T-helper 22 cell (primary cell): ENCODE data around the gene TDRD9.

Source experiments
- DNase-seq: peaks from one replicate; pipeline ENCODE4 v3.0.0-alpha.2; 2020; ENCODE audit warnings: low read depth

Gene TDRD9

DNA sequence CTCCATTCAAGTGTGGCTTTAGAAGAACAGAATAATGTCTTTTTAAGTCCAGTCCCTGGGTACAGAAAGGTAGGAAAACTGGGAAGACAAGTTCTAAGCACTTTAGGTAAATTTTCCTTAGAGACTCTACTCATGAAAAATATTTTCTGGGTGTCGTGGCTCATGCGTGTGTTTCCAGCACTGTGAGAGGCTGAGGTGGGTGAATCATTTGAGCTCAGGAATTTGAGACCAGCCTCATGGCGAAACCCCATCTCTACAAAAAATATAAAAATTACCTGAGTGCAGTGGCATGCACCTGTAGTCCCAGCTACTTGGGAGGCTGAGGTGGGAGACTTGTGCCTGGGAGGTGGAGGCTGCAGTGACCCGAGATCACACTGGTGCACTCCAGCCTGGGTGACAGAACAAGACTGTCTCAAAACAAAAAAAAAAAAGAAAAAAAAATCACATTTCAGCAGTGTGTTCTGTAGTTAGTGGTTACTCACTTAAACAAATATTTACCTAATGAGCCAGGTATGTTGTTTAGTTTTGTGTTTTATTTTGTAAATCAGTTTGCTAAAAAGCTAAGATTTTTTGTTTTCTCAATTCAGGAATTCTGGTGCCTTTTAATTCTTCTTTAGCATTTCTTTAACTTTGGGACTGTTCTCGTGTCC is 66.4 kb downstream of the TDRD9 start:
- DNase-seq = no peak

- no peak for DNase-seq
Observed at GRCh38 chr14:103995876-103996275, 67.6 kb downstream of the TDRD9 start.

GRCh38 chr14:103997391-103997790 is 69.1 kb downstream of the TDRD9 start:
- DNase-seq = no peak

- no peak for DNase-seq
Observed at GRCh38 chr14:103998027-103998426, 69.8 kb downstream of the TDRD9 start.

DNA sequence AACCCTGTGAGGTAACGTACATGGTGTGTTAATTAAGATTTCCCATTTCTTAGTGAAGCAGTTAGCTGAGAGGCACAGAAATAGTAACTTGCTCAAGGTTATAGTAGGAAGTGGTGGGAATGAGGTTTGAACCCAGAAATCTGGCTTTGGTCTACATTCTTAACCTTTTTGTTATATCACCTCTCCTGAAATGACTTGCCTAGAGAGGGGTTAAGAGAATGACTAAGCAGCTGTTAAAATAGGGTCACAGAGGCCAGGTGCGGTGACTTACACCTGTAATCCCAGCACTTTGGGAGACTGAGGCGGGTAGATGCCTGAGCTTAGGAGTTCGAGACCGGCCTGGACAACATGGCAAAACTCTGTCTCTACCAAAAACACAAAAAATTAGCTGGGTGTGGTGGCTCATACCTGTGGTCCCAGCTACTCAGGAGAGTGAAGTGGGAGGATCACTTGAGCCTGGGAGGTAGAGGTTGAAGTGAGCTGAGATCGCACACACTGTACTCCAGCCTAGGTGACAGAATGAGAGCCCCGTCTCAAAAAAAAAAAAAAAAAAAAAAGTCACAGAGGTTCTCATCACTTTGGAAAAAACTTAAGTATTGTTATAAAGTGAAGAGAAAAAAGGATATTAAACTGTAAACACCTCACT is 71.7 kb downstream of the TDRD9 start:
- DNase-seq = no peak

DNA sequence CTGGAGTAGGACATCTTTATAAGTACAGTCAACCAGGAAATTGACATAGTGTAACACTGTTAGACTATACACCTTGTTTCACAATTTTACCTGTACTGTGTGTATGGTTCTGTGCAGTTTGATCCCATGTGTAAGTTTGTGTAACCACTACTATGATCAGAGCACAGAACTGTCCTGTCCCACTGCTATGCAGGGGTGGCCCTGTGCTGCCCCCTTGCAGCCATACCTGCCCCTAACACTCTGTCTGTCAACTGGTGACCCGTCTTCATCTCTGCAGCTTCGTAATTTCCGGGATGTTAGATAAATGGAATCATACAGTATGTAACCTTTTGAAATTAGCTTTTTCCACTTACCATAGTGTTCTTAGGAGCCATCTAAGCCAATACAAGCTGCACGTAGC is 72.7 kb downstream of the TDRD9 start:
- no peak for DNase-seq

- no peak for DNase-seq
Observed at GRCh38 chr14:104003616-104004015, 75.4 kb downstream of the TDRD9 start.

DNA sequence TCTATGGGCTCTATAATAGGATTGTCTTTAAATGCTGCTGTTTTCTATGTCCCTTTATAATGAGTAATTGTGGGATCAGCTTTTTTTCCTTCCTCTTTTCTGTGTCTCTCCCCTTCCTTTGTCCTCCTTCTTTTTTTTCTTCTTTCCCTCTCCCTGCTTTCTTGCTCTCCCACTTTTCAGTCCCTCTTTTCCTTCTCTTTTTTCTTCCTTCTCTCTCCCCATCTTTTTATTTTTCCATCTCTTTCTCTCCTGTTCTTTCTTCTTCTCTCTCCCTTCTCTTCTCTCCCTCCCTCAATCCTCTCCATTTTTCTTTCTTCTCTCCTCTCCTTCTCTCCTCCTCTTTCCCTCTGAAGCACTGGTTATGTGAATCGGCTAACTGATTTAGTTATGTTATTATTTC is 76.6 kb downstream of the TDRD9 start:
- no peak for DNase-seq

- DNase-seq = no peak
Observed at GRCh38 chr14:104005489-104005888, 77.2 kb downstream of the TDRD9 start.

GRCh38 chr14:104007121-104007520 is 78.9 kb downstream of the TDRD9 start:
- no peak for DNase-seq

DNA sequence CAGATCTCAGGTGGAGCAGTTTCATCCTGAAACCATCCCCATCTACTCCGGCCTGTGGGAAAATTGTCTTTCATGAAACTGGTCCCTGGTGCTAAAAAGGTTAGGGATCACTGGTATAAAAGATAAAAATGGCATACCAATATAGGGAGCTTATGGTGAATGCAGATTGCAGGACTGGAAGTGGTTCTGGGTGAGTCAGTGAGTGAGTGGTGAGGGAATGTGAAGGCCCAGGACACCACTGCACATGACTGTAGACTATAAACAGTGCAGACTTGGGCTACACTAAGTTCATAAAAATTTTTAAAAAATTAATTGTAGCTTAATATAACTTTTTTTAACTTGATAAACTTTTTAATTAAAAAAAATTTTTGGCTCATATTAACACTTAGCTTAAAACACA is 81.0 kb downstream of the TDRD9 start:
- DNase-seq = no peak

DNA sequence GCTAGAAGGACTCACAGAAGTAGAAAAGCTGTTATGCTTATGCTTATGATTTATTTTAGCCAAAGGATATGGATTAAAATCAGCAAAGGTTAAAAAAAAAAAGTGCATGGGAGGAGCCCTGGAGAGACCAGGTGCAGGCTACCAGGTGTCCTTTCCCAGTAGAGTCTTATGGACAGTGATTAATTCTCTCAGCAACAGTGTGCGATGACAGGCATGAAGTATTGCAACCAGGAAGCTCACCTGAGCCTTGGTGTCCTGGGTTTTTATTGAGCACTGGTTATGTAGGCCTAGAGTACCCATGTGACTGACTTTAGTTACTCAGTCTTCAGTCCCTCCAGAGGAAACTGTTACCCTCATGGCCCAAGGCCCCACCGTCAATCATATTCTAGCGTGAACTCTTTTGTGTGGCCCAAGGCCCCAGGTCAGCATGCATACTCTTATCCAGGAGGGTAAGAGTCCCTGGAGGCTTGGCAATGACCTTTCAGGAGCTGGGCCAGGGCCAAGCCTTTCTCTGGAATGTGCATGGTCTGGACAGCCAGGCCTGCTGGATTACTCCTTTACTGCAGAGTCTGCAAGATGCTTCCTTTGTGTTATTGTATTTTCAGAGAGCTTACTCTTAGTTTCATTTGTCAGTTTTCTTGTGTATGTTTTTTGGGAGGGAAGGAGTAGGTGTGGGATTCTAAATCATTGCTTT is 83.7 kb downstream of the TDRD9 start:
- no peak for DNase-seq

GRCh38 chr14:104014764-104015163 is 86.5 kb downstream of the TDRD9 start:
- DNase-seq = no peak

GRCh38 chr14:104016873-104017650 is 88.8 kb downstream of the TDRD9 start:
- no peak for DNase-seq

DNA sequence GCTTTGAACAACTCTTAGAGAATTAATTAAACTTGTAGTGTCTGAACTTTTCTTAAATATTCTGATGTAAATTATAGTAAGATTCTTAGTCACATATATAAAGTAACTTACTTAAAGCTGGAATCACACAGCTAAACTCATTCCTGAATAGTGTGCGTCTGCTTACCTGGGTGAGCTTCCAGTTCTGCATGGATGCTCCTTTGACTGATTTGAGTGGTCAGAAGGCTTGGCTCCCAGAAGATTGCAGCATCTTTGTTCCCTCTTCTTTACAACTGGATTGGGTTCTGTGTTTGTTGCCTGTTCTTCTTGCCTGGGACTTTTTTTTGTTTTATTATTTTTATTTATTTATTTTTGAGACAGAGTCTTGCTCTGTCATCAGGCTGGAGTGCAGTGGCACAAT is 90.8 kb downstream of the TDRD9 start:
- DNase-seq = no peak

- DNase-seq = no peak
Observed at GRCh38 chr14:104019806-104020205, 91.5 kb downstream of the TDRD9 start.

- no peak for DNase-seq
Observed at GRCh38 chr14:104020471-104020870, 92.2 kb downstream of the TDRD9 start.

- no peak for DNase-seq
Observed at GRCh38 chr14:104023325-104024055, 95.2 kb downstream of the TDRD9 start.

GRCh38 chr14:104025534-104025933 is 97.3 kb downstream of the TDRD9 start:
- no peak for DNase-seq

DNA sequence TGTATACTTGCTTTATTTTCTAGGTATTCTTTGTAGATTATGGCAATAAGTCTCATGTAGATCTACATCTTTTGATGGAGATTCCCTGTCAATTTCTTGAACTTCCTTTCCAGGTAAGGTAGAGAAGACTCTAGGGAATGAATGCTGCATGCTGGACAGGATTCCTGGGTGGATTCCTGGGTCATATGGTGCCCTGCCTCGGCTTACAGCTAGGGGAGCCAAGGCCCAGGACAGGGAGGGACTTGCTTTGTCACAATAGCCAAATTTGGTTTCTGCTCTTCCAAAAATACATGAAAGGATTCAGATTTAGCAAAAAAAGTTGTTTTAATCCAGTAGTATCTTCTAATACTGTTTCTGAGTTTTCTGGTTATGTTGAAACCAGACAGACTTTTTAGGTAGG is 97.8 kb downstream of the TDRD9 start:
- DNase-seq = no peak

DNA sequence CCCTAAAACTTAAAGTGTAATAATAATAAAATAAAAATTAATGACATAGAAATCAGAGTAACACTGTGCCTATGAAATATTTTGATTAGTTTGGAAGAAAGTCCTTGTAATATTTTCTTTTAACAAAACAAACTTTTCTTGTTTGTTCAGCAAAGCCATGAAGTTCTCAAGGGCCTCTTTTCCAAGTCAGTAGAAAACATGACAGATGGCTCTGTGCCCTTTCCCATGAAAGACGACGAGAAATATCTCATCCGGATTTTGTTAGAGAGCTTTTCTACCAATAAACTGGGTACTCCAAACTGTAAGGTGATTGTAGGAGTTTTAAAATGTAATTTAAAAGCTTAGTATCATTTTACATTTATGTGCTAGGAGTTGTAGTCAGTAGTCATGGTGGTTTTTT is 102.7 kb downstream of the TDRD9 start:
- DNase-seq = no peak

DNA sequence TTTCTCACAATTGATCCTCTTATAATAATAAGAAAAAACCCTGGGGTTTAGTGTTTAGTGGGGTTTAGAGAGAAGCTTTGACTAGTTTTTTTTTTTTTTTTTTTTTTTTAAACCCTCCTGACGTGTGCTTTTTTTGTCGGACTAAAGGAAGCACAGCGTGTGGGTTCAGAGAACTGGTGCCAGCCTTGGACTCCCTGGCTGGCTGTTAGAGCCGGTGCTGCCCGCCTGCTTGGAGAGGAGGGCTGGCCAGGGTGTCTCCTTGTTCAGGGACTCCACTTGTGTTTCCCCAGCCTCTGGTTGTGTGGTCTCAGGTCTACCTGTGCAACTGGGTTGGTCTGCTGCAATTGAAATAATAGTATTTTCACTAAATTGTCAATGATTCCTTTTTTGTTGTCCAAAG is 103.1 kb downstream of the TDRD9 start:
- DNase-seq = no peak
